ENCODE results near the gene CRLF1. TPM values are rescaled to one million over a fixed set of nuclear protein-coding genes. Genes with fewer than 3 reads are reported as not detected.

Gene CRLF1
- total and polyA plus RNA-seq, 8 donors, result 2.6 to 15.9 (median 12.3) TPM; not detected in 1

- H3K27me3 ChIP-seq, result peaks cover 41 to 97% (median 92%) of the 10 kb centered on the region in 3 donors
- no peak overlapping the region for H3K27ac ChIP-seq
- 3 to 9% (median 5%) methylated on average over 20 to 45 of the region's 45 CpGs for WGBS, 5 donors
- intact Hi-C loops (cut with DNase I; ENCODE audit: low total_unique reads), result no loop called here
- H3K4me1 ChIP-seq, result peaks cover 47 to 52% (median 50%) of the 10 kb centered on the region in 4 donors
- TF ChIP-seq EP300 (IDR thresholded peaks at IDR 0.05), result no peak
- no peak for TF ChIP-seq POLR2AphosphoS5 (IDR thresholded peaks at IDR 0.05)
- TF ChIP-seq CTCF (IDR thresholded peaks at IDR 0.05), result no peak
- TF ChIP-seq POLR2A (IDR thresholded peaks at IDR 0.05), result no peak
- H3K4me3 ChIP-seq, result peak overlapping the region in 1 of 4 donors; percentile 13
- DNase-seq, result no peak
- no peaks in the 10 kb centered on the region for H3K36me3 ChIP-seq
- no peaks in the 10 kb centered on the region for H3K9me3 ChIP-seq
Measured at GRCh38 chr19:18610556-18611326, 4.1 kb upstream of the CRLF1 start.

- Histone ChIP-seq H3K36me3 (no peaks in the 10 kb centered on the region), H3K4me3 (no peak overlapping the region), H3K27me3 (peaks cover 47 to 97% (median 96%) of the 10 kb centered on the region in 3 donors), H3K9me3 (no peaks in the 10 kb centered on the region), H3K27ac (no peak overlapping the region), H3K4me1 (peaks cover 48 to 58% (median 55%) of the 10 kb centered on the region in 4 donors)
- intact Hi-C loops (cut with DNase I; ENCODE audit: low total_unique reads), result no loop called here
- 18 to 69% (median 33%) methylated on average over 2 to 3 of the region's 3 CpGs for WGBS, 5 donors
- peak in 1 of 2 donors; percentile 37 for DNase-seq
- TF ChIP-seq EP300 (IDR thresholded peaks at IDR 0.05), result no peak
- TF ChIP-seq POLR2AphosphoS5 (IDR thresholded peaks at IDR 0.05), result no peak
- TF ChIP-seq CTCF (IDR thresholded peaks at IDR 0.05), result no peak
- TF ChIP-seq POLR2A (IDR thresholded peaks at IDR 0.05), result no peak
Measured at GRCh38 chr19:18610245-18610555, 3.6 kb upstream of the CRLF1 start.

- no peaks in the 10 kb centered on the region for H3K36me3 ChIP-seq
- no peak for DNase-seq
- intact Hi-C loops (cut with DNase I; ENCODE audit: low total_unique reads), result no loop called here
- no peak overlapping the region for H3K4me3 ChIP-seq
- TF ChIP-seq POLR2AphosphoS5 (IDR thresholded peaks at IDR 0.05), result no peak
- TF ChIP-seq CTCF (IDR thresholded peaks at IDR 0.05), result no peak
- TF ChIP-seq EP300 (IDR thresholded peaks at IDR 0.05), result no peak
- TF ChIP-seq POLR2A (IDR thresholded peaks at IDR 0.05), result no peak
- H3K27ac ChIP-seq, result no peak overlapping the region
- peaks cover 48 to 60% (median 56%) of the 10 kb centered on the region in 4 donors for H3K4me1 ChIP-seq
- peaks cover 52 to 97% (median 96%) of the 10 kb centered on the region in 3 donors for H3K27me3 ChIP-seq
- 13 to 33% (median 21%) methylated on average over 2 of the region's 2 CpGs for WGBS, 5 donors
- H3K9me3 ChIP-seq, result no peaks in the 10 kb centered on the region
Measured at GRCh38 chr19:18609717-18610051, 3.1 kb upstream of the CRLF1 start.

- no peak for TF ChIP-seq POLR2AphosphoS5 (IDR thresholded peaks at IDR 0.05)
- TF ChIP-seq EP300 (IDR thresholded peaks at IDR 0.05), result no peak
- no peak for TF ChIP-seq CTCF (IDR thresholded peaks at IDR 0.05)
- TF ChIP-seq POLR2A (IDR thresholded peaks at IDR 0.05), result no peak
- Histone ChIP-seq H3K9me3 (no peaks in the 10 kb centered on the region), H3K36me3 (no peaks in the 10 kb centered on the region), H3K4me3 (no peak overlapping the region), H3K27me3 (peaks cover 57 to 97% (median 96%) of the 10 kb centered on the region in 3 donors), H3K4me1 (peaks cover 48 to 61% (median 58%) of the 10 kb centered on the region in 4 donors), H3K27ac (no peak overlapping the region)
- WGBS, 5 donors, result 49 to 59% (median 58%) methylated on average over 9 of the region's 9 CpGs
- DNase-seq, result no peak
- intact Hi-C loops (cut with DNase I; ENCODE audit: low total_unique reads), result no loop called here
Measured at GRCh38 chr19:18608805-18609716, 2.5 kb upstream of the CRLF1 start.

All from stomach (tissue), 9 donors.